RWPE2 (cell line): ENCODE results near the gene COX15.
"Not testable (repeated sequence)": the region's sequence is repeated elsewhere in the genome, so short reads cannot be mapped to it uniquely, and the experiment has no call there.

Experiments used
- ATAC-seq: fragments of 200-7000 bp; cut with Tn5 transposase; 3 replicates; pipeline ENCODE4 v1.9.1; 2021; ENCODE audit warnings: low read depth
- DNase-seq: peaks from one replicate; pipeline ENCODE4 v3.0.0-alpha.2; 2020; ENCODE audit warnings: low spot score
- H3K27ac ChIP-seq: fragments of 450-650 bp; 2 replicates; pipeline ENCODE4 v1.5.1; 2017; ENCODE audit warnings: mild to moderate bottlenecking; ENCODE audit not compliant: poor library complexity, severe bottlenecking
- H3K27me3 ChIP-seq: fragments of 250-450 bp; sonication (Bioruptor Pico); 2 replicates; pipeline ENCODE4 v1.5.1; 2021; ENCODE audit warnings: mild to moderate bottlenecking, moderate library complexity; ENCODE audit not compliant: insufficient read depth, poor library complexity, severe bottlenecking
- H3K36me3 ChIP-seq: fragments of 250-450 bp; sonication (Bioruptor Pico); 2 replicates; pipeline ENCODE4 v1.5.1; 2020; ENCODE audit warnings: low read depth, mild to moderate bottlenecking, moderate library complexity
- H3K4me1 ChIP-seq: fragments of 250-450 bp; sonication (Bioruptor Pico); 2 replicates; pipeline ENCODE4 v1.5.1; 2021; ENCODE audit warnings: mild to moderate bottlenecking, moderate library complexity; ENCODE audit not compliant: insufficient read depth, poor library complexity, severe bottlenecking
- H3K4me3 ChIP-seq: fragments of 250-450 bp; sonication (Bioruptor Pico); 2 replicates; pipeline ENCODE4 v1.5.1; 2021; ENCODE audit warnings: mild to moderate bottlenecking, moderate library complexity; ENCODE audit not compliant: severe bottlenecking
- H3K9me3 ChIP-seq: fragments of 250-450 bp; sonication (Bioruptor Pico); 2 replicates; pipeline ENCODE4 v1.5.1; 2021; ENCODE audit warnings: mild to moderate bottlenecking, moderate library complexity; ENCODE audit not compliant: severe bottlenecking
- CTCF ChIP-seq: fragments of 450-650 bp; IDR thresholded peaks from one replicate; pipeline ENCODE4 v1.5.1; 2017; ENCODE audit warnings: mild to moderate bottlenecking, moderate library complexity; ENCODE audit not compliant: poor library complexity, severe bottlenecking

COX15 gene

GRCh38 chr10:99742701-99743100 lies 10.8 kb upstream of the COX15 start:
- TF ChIP-seq CTCF, result no peak
- H3K9me3 ChIP-seq, result peaks cover 10% of the 10 kb centered on the region
- H3K4me1 ChIP-seq, result peaks cover 7% of the 10 kb centered on the region
- H3K4me3 ChIP-seq, result no peak overlapping the region
- H3K27ac ChIP-seq, result no peak overlapping the region
- ATAC-seq (no peak), DNase-seq (no peak)
- H3K27me3 ChIP-seq, result no peaks in the 10 kb centered on the region
- H3K36me3 ChIP-seq, result peaks cover 100% of the 10 kb centered on the region

GRCh38 chr10:99742254-99742653 lies 10.3 kb upstream of the COX15 start:
- peaks cover 100% of the 10 kb centered on the region for H3K36me3 ChIP-seq
- no peak overlapping the region for H3K27ac ChIP-seq
- ATAC-seq, result no peak
- TF ChIP-seq CTCF, result no peak
- no peak for DNase-seq
- peaks cover 10% of the 10 kb centered on the region for H3K9me3 ChIP-seq
- H3K4me1 ChIP-seq, result peaks cover 7% of the 10 kb centered on the region
- no peaks in the 10 kb centered on the region for H3K27me3 ChIP-seq
- H3K4me3 ChIP-seq, result no peak overlapping the region

GRCh38 chr10:99740933-99741559 lies 9.1 kb upstream of the COX15 start:
- Histone ChIP-seq H3K4me1 (peaks cover 7% of the 10 kb centered on the region), H3K9me3 (peaks cover 10% of the 10 kb centered on the region), H3K4me3 (no peak overlapping the region), H3K36me3 (peaks cover 100% of the 10 kb centered on the region), H3K27ac (no peak overlapping the region), H3K27me3 (no peaks in the 10 kb centered on the region)
- ATAC-seq, result no peak
- no peak for TF ChIP-seq CTCF
- no peak for DNase-seq

- H3K36me3 ChIP-seq, result peaks cover 97% of the 10 kb centered on the region
- no peak for TF ChIP-seq CTCF
- H3K4me3 ChIP-seq, result no peak overlapping the region
- no peak for ATAC-seq
- H3K4me1 ChIP-seq, result peaks cover 7% of the 10 kb centered on the region
- DNase-seq, result no peak
- H3K9me3 ChIP-seq, result peaks cover 10% of the 10 kb centered on the region
- H3K27me3 ChIP-seq, result no peaks in the 10 kb centered on the region
- no peak overlapping the region for H3K27ac ChIP-seq
Observed at GRCh38 chr10:99740260-99740659, 8.3 kb upstream of the COX15 start.

GRCh38 chr10:99734111-99734510 lies 2.2 kb upstream of the COX15 start:
- not testable (repeated sequence) for H3K27ac ChIP-seq, H3K9me3 ChIP-seq, ATAC-seq, H3K27me3 ChIP-seq, DNase-seq, H3K4me3 ChIP-seq
- Histone ChIP-seq H3K36me3 (peaks cover 39% of the 10 kb centered on the region), H3K4me1 (peaks cover 16% of the 10 kb centered on the region)
